Cardiac muscle cell (in vitro differentiated cells and primary cell): ENCODE data around the gene EVI5L. TPM values are rescaled to one million over a fixed set of nuclear protein-coding genes. Genes with fewer than 3 reads are reported as not detected.
A peak's percentile ranks its signal among the peaks of the same experiment; 100 is the strongest.
"Not testable (repeated sequence)": the region's sequence is repeated elsewhere in the genome, so short reads cannot be mapped to it uniquely, and the experiment has no call there.

Experiments
- DNase-seq, 2 donors: peaks; one replicate each; pipeline versions ENCODE4 v3.0.0 to v3.0.0-alpha.2; 2010 to 2017; ENCODE audit warnings: low read depth in 1 of 2, low spot score in 1 of 2
- H3K27ac ChIP-seq: fragments of 200-600 bp; sonication (generic); 2 replicates; pipeline ENCODE4 v1.5.1; 2016
- H3K27me3 ChIP-seq: fragments of 200-600 bp; sonication (generic); 2 replicates; pipeline ENCODE4 v1.6.0; 2016; ENCODE audit warnings: control low read depth
- H3K36me3 ChIP-seq: fragments of 200-600 bp; sonication (generic); 2 replicates; pipeline ENCODE4 v1.5.1; 2016; ENCODE audit warnings: control low read depth
- H3K4me1 ChIP-seq: fragments of 200-600 bp; sonication (generic); 2 replicates; pipeline ENCODE4 v1.8.1; 2017; ENCODE audit warnings: low read depth, mild to moderate bottlenecking, mixed run types
- H3K4me3 ChIP-seq: fragments of 200-600 bp; sonication (generic); 2 replicates; pipeline ENCODE4 v1.5.1; 2016; ENCODE audit warnings: mild to moderate bottlenecking
- H3K9me3 ChIP-seq: fragments of 200-600 bp; sonication (generic); 2 replicates; pipeline ENCODE4 v1.5.1; 2017; ENCODE audit warnings: low read depth, mild to moderate bottlenecking, control low read depth
- polyA plus RNA-seq: library from polyadenylated mRNA; unstranded; fragments of >200 nt; fragmentation: Nextera tagmentation; extraction: Ambion mirVana; gene quantifications from 2 replicates; pipeline ENCODE4 v1.2.1, GENCODE V29; 2016
- total RNA-seq: library from RNA; depleted of rRNA; stranded (reverse); fragments of >200 nt; gene quantifications from 2 replicates; pipeline ENCODE4 v1.2.3, GENCODE V29; 2016
- TF ChIP-seq, protein P1 (sequence below): IDR thresholded peaks from 2 replicates; pipeline ENCODE4 v1.5.1; 2012; ENCODE audit warnings: low read depth, mild to moderate bottlenecking, low read length

Gene EVI5L
- total and polyA plus RNA-seq, 2 experiments from 2014 or later: 29.1 to 41.9 TPM

DNA sequence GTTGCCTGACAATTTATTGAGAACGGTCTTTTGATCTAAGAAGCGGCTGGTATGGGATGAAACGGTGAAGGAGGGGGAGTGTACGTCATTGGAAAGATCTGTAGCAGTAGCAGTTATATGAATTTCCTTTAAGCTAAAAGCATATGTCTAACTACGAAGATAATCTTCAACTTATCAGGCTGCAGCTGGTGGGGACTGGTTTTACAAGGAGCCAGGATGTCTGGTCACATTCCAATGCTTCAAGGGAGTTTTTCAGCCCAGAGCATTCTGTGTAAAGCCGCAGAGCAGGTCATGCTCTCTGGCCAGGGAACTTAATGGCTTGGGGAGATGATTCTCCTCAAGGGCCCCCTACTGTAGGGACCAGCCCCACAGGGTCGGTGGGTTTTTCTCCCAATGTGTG is 37.7 kb upstream of the EVI5L start:
- peaks cover 42% of the 10 kb centered on the region for H3K27me3 ChIP-seq
- TF ChIP-seq, protein P1, sequence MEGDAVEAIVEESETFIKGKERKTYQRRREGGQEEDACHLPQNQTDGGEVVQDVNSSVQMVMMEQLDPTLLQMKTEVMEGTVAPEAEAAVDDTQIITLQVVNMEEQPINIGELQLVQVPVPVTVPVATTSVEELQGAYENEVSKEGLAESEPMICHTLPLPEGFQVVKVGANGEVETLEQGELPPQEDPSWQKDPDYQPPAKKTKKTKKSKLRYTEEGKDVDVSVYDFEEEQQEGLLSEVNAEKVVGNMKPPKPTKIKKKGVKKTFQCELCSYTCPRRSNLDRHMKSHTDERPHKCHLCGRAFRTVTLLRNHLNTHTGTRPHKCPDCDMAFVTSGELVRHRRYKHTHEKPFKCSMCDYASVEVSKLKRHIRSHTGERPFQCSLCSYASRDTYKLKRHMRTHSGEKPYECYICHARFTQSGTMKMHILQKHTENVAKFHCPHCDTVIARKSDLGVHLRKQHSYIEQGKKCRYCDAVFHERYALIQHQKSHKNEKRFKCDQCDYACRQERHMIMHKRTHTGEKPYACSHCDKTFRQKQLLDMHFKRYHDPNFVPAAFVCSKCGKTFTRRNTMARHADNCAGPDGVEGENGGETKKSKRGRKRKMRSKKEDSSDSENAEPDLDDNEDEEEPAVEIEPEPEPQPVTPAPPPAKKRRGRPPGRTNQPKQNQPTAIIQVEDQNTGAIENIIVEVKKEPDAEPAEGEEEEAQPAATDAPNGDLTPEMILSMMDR: no peak
- peak; percentile 18 to 46 for DNase-seq

DNA sequence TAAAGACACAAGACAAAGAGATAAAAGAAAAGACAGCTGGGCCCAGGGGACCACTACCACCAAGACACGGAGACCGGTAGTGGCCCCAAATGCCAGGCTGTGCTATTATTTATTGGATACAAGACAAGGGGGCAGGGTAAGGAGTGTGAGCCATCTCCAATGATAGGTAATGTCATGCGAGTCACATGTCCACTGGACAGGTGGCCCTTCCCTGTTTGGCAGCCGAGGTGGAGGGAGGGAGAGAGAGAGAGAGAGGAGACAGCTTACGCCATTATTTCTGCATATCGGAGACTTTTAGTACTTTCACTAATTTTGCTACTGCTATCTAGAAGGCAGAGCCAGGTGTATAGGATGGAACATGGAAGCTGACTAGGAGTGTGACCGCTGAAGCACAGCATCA is 37.3 kb upstream of the EVI5L start:
- not testable (repeated sequence) for H3K4me3 ChIP-seq, DNase-seq, H3K36me3 ChIP-seq, H3K9me3 ChIP-seq, H3K27ac ChIP-seq, H3K4me1 ChIP-seq
- peaks cover 37% of the 10 kb centered on the region for H3K27me3 ChIP-seq

More for the DNA sequence above, 37.7 kb upstream of the EVI5L start:
- Histone ChIP-seq H3K36me3 (no peaks in the 10 kb centered on the region), H3K4me3 (no peak overlapping the region), H3K27ac (no peak overlapping the region), H3K4me1 (no peaks in the 10 kb centered on the region), H3K9me3 (no peaks in the 10 kb centered on the region)

DNA sequence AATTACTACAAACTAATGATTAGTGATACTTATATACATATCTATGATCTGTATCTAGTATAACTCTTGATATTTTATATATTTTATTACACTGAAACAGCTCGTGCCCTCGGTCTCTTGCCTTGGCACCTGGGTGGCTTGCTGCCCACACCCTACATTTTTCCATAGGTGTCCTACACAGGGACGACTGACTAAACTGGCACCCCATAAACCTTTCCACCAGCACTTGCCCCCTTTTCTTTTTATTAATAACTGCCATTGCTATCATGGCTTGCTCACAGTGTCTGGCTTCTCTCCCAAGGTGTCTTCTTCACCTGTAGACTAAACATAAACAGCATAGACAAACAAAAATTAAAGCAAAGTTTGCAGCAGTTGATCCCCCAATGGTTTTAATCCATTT is 36.5 kb upstream of the EVI5L start:
- H3K9me3 ChIP-seq: no peaks in the 10 kb centered on the region
- H3K27ac ChIP-seq: no peak overlapping the region
- no peaks in the 10 kb centered on the region for H3K4me1 ChIP-seq
- no peak overlapping the region for H3K4me3 ChIP-seq
- no peak for DNase-seq
- TF ChIP-seq, protein P1: no peak
- H3K27me3 ChIP-seq: peaks cover 30% of the 10 kb centered on the region
- H3K36me3 ChIP-seq: no peaks in the 10 kb centered on the region

DNA sequence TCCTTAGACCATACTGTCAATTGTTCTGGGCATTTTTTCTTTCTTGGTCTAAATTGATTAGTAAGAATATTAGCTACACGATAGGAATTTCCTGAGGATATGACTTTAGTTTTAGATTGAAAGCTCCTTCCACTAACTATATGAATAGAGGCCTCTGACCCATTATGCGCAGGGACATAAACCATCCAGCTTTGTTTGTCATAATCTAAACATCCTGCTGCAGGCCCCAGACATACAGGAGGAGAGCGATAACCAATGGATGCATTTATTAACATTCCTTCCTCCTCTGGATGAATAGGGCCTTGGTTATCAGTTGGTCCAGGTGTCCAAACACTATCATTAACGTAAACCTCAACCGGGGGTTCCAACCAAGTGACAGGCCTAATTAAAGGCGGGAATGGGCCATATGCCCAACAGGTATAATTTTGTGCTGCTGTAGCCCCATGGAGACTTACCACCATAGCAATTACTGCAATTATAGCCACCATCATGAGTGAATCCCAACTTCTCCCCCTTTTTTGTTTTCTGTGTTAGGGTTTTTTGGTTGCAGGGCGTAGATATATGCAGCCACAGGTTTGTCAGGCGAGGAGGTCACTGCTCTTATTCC is 34.4 kb upstream of the EVI5L start:
- TF ChIP-seq, protein P1: no peak
- peaks cover 15% of the 10 kb centered on the region for H3K27me3 ChIP-seq
- H3K4me1 ChIP-seq: no peaks in the 10 kb centered on the region
- no peak overlapping the region for H3K27ac ChIP-seq
- DNase-seq: no peak
- H3K36me3 ChIP-seq: no peaks in the 10 kb centered on the region
- H3K9me3 ChIP-seq: no peaks in the 10 kb centered on the region
- no peak overlapping the region for H3K4me3 ChIP-seq

DNA sequence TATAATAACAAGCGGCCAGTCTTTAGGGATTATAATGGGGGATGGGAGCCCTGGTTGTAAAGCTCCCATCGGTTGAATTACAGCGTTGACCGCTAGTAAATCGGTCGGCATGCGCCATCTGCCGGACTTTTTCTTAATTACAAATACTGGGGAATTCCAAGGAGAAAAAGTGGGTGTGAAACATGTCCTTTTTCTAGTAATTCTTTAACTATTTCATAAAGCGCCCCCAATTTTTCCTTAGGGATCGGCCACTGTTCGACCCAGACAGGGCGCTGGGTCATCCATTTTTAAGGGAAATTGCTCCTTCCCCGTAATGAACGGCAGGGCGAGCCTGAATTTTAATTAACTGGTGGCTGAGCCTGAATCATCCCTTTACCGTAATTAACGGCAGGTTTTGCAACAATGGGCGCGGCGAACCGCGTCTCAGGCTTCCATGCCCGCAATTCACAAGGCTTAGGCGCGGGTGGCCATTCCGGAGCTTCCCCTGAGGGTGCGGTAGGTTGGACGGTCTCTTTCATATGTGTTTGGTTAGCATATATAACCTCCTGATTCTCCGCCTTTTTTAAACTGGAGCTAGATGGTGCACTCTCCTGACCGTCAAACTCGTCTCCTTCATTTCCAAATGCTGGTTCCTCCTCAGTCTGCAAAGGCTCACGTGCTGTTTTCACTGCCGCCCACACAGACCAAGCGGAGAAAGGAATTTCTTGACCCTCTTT is 30.2 kb upstream of the EVI5L start:
- no peak overlapping the region for H3K4me3 ChIP-seq
- no peaks in the 10 kb centered on the region for H3K36me3 ChIP-seq
- peak; percentile 84 to 92 for DNase-seq
- peaks cover 7% of the 10 kb centered on the region for H3K27me3 ChIP-seq
- no peaks in the 10 kb centered on the region for H3K4me1 ChIP-seq
- TF ChIP-seq, protein P1: peak; percentile 59
- no peaks in the 10 kb centered on the region for H3K9me3 ChIP-seq
- no peak overlapping the region for H3K27ac ChIP-seq

DNA sequence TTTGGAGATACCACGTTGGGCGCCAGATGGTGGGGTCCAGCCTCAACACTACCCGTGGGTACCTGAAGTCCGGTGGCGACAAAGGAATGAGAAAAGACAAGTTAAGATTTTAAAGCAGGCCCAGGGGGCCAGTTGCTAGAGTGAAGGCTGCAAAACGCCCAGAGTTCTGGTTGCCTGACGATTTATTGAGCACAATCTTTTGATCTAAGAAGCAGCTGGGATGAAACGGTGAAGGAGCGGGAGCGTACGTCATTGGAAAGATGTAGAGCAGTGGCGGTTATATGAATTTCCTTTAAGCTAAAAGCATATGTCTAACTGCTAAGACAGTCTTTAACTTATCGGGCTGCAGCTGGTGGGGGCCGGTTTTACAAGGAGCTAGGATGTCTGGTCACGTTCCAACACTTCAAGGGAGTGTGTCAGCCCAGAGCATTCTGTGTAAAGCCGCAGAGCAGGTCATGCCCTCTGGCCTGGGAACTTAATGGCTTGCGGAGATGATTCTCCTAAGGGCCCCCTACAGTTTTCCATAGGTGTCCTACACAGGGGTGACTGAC is 28.9 kb upstream of the EVI5L start:
- TF ChIP-seq, protein P1: no peak
- H3K27me3 ChIP-seq: peaks cover 7% of the 10 kb centered on the region
- no peak for DNase-seq
- H3K4me1 ChIP-seq: no peaks in the 10 kb centered on the region
- H3K36me3 ChIP-seq: no peaks in the 10 kb centered on the region
- no peak overlapping the region for H3K27ac ChIP-seq
- no peaks in the 10 kb centered on the region for H3K9me3 ChIP-seq
- H3K4me3 ChIP-seq: no peak overlapping the region
